ENCODE data around the gene ROGDI.

The ROGDI gene

DNA sequence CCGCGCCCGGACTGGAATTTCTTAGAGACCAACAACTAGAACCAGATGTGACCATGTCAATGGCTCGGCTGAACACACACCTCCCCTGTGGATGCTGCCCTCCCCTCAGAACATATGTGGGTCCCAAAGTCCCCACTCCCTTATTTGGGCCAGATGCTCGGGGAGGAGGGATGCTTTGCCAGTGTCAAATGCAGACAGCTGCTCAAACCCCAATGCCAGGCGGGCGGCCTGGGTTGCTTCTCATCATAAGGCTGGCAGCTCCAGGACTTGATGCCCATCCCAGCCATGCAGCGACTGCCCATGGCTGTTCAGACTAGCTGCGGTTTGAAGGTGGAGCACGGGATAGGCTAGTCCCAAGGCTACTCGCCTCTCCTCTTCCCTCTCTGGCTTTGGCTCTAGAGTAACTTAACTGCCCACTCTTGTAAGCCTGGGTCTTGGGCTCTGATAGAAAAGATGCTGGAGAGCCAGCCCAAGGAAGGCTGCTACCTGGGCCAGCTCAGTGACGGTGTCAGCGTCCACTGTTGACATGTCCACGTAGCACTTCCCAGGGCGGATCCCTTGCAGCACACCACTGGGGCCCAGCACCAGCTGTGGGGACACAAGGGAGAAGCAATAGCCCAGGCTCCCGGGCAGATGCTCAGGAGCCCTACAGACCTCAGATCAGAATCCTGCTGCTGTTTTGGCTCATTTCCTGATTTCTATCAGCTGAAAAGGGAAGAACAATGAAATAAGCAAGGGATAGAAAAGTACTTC lies 11.0 kb upstream of the ROGDI start:
- no peak for DNase-seq

DNA sequence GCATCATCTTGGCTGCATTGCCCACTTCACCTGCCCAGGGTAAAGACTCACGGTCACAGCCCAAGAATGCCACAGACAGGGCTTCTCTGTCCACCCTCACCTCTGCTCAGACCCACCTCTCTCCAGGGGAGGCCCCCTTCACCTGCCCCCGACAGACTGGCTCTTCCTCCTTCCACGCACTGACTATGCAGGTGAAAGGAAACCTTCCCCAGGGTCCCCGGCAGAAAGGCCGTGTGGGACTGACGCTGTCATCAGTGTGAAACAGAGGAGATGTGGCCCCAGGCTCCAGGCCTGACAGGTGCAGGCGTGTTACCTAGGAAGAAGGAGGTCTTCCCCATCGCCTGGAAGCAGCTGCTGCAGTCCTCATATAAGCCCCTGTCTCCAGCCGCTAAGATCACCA lies 9.3 kb upstream of the ROGDI start:
- DNase-seq, result no peak

DNA sequence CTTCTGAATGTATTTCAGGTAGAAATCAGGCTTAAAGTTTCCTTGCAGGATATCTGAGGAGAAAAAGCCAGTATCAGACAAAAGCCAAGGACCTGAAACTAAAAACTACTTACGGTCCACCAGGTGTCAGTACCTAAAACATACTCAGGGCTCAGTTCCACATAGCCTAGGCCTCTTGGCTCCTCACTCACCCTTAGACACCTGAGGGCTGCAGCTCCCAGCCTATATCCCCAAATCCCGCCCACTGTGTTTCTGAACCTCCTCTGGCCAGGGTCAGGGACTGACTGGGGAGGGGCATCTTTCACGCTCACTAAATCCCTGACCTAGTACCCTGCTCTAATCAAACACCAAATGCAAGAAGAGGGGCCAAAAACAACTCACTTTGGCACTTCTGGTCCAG lies 8.8 kb upstream of the ROGDI start:
- DNase-seq, result no peak

DNA sequence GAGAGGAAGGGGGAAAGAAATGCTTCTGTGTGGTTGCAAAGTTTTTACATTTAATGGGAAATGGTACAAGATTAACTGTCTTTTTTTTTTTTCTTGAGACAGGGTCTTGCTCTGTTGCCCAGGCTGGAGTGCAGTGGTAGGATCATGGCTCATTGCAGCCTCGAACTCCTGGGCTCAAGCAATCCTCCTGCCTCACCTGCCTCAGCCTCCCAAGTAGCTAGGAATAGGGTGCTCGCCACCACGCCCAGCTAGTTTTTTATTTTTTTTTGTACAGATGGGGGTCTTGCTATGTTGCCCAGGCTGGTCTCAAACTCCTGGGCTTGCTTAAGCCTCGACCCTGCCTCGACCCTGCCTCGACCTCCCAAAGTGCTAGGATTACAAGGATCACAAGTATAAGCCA lies 3.8 kb upstream of the ROGDI start:
- DNase-seq, result no peak

DNA sequence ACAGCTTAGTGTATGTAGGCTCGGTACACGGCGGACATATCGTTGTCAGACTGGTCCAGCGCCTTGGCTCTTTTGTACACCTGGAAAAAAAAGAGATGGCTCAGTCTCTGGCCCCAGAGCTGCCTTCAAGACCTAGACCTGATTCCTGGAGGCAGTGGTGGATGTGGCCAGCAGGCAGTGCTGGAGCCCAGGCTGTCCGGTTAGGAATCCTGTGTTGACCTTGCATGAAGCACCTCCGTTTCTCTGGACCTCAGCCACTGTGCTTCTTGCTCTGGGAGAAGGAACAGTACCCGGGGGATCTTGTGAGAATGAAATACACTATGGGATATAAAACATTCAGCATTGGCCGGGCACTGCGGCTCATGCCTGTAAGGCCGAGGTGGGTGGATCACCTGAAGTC lies 2.8 kb upstream of the ROGDI start:
- no peak for DNase-seq

DNA sequence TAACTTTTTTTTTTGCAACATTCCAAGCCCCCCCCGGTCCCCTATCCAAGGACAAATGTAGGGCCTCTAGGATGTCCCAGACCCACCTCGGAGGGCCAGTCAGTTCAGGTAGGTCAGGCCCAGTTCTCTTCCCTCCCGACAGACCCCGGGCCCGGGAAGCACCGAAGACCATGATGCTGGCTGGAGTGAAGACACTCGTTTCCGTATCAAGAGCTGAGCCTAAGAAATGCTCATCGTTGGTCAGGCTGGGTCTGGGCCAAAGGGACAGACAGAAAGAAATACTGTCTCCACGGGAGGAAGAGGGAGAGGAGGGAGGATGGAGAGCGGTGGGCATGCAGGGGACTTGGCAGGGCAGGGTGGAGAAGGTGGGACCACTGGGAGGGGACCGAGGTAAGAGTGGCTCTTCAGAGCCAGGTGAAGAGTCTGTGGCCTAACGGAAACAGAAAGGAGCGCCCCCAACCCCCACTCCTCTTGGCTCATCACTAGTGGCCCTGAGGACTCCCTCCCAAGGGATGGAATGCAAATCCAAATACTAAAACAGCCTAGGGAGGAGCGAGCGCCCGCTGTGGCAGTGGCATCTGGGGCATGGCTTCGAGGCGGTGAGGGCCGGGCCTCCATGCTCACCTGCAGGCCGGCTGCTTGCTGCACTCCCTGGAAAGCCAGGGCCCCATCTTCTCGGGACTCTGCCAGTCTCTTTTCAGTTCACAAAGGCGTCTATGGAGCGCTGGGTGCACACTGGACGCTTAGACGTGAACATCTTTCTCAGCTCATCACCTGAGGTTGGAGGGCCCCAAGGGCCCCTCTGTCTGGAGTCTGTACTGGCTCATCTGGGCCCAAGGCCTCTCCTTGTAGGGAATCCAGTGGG lies 1.7 kb upstream of the ROGDI start:
- DNase-seq, result no peak

DNA sequence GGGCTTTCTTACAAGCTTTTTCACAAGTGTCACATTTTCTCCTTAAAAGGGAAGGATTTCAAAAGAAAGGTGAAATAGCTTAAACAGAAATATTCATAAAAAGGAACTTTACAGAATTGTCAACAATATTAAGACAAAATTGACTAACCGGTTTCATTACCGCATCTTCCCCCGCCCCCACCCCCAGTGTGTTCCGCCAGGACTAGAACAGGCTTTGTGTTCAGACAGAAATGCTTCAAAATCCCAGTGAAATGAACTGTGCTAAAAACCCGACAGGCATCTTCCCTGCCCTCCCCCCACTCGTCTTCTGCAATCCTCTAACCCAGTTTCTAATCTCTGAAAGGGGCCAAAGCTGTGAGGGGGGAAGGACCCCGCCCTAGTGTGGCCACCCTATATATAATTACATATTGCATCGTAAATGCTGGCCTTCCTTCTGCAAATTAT lies 990 bp upstream of the ROGDI start:
- DNase-seq, result no peak

DNA sequence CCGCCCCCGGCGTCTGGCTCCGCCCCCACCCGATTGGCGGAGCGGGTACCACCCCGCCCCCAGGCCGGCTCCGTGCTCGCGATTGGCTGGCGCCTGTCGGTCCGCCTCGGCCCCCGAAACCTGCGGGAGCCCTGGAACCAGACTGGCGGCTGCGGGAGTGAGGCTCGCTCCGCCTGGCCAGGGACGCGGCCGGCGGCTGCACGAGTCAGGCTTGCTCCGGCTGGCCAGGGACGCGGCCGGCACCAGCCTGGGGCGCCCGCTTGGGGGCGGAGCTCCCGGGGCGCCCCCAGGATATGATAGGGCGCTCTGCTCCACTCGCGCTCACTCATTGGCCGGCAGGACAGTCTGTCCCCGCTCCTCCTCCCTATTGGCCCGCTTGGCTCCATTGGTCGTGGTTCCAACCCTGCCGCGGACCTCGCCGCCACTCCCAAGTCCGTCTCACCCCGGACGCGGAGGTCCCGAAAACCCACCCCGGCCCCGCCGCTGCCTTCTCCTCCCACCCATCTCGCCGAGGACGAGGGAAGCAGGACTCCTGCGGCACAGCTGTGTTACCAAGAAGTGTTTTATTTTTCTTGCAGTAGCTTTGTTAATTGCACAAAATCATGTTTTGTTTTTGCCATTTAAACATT lies 340 bp upstream of the ROGDI start:
- DNase-seq, result peak; percentile 93

DNA sequence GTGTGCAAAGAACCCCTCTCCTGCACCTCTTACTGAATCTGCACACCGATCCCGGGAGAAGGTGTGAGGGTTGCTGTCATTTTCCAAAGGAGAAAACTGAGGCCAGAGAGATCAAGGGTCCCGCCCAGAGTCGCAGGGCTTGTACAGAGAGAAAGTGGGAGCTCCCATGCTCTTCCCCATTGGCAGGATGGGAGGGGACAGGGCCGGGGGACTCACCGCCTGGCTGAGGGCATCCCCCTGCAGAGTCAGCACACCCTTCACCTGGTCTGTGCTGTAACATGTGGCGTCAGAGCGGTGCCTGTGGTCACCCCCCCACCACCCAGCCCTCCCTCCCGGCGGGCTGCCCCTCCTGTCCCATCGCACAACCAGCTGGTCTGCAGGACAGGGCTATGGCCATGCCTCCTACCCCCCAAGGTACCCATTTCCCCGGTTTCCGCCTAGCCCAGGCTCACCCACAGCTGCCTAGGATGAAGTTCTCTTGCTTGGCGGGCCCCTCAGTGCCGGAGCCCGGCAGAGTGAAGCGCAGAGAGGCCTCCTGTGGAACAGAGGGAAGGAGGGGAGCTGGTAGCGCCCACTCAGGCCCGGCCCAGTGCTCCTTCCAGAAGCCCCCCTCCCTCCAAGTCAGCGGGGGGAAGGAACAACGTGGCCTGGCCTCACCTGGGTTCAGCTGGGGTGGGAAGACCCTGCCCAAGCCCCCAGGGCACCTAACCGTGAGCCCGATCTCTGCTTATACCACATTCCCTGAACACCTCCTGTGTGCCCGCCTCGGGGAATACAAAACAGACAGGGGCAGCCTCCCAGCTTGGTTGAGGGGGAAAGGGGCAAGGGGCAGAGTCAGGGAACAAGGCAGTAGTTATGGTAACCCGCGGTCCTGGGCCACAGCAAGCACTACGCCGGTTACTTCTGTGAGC lies 1.1 kb downstream of the ROGDI start:
- DNase-seq, result no peak

DNA sequence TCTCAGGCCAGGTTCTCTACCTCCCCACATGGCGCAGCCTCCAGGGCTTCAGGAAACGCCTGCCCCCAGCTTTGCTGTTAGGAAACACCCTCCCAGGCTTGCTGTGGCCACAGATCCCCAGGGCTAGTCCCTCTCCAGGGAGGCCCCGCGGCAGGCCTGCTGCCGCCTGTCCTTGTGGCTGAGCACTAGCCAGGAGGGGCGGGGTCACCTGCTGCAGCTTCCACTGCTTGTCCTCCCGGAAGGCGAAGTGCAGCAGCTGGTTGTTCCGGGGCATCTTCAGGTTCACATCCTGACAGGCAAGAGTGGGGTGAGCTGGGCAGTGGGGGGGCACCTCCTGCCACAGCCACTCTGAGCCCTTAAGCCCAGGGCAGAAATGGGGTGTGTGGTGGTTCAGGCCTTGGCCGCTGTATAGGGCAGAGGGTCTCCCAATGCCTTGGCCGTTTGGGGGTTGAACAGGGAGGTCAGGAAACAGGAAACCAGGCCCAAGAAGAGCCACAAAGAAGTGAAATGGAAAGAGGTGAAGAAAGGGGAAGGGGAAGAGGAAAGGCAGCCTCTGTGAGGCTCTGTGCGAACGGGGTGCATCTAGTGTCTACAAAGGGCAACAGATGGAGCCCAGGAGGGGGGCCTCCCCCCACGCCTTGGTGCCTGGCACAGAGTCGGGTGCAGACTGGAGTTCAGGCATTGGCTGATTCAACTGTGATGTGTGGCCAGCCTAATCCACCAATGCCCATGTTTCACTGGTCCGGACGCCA lies 2.0 kb downstream of the ROGDI start:
- DNase-seq, result no peak

DNA sequence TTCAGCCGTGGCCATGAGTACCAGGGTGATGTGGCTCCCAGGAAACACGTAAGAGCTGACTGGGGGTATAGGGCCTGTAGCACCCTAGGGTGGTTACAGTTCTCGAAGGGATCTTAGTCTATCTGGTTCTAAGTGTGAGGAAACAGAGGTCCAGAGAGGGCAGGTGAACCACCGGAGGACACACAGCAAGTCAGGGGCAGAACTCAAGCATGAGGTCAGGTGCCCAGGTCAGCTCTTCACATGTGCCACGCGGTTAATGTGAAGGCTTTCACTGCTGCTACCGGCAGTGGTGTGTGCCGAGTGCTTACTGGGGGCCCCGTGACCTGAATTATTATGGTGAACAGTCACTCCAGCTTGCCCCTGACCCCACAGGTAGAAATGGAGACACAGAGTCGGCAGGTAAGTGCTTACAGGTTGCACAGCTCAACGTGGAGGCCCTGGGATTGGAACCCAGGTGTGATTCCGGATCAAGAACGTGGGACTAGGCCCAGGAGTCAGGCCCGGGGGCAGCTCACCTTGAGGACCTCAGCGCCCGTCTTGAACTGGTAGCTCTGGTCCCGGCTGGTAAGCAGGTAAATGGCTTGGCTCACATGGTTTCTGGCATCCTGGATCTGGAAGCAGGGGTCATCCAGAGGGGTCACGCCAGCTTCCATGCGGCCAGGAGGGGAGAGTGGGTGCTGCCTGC lies 3.1 kb downstream of the ROGDI start:
- no peak for DNase-seq

DNA sequence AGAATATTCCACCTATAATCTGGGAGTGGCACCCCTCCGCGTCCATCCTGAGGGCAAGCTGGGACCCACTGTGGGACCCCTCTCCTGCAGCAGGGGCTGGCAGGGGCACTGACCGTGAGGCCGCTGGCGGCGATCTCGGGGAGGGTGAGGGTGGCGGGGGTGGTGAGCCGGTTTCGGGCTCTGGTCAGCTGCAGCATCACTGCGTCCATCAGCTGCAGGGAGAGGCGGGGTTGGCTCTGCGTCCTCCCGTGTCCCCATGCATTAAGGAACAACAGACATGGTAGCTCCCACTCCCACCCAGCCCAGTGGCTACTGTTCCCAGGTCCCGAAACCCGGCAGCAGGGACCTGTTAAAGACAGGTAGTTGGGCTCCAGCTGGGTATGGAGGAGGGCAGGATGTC lies 4.0 kb downstream of the ROGDI start:
- no peak for DNase-seq

DNA sequence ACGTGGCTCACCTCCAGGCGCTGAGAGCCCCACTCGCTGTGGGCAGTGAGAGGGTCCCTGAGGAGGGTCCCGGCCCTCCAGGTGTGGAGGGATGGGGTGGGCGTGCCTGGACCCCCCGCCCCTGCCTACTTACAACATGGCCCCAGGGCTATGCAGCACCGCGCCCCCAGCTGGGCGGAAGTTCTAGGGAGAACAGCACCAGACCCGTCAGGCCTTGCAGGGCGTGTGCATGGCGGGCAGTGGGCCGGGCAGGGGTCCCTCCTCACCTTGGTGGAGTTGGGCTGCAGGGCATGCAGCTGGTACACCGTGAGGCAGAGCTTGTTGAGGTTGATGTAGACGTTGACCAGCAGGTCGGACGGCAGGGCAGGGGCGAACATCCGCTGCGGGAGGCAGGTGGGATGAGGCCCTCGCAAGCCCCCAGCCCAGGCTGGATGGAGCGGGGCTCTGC lies 4.6 kb downstream of the ROGDI start:
- no peak for DNase-seq

DNA sequence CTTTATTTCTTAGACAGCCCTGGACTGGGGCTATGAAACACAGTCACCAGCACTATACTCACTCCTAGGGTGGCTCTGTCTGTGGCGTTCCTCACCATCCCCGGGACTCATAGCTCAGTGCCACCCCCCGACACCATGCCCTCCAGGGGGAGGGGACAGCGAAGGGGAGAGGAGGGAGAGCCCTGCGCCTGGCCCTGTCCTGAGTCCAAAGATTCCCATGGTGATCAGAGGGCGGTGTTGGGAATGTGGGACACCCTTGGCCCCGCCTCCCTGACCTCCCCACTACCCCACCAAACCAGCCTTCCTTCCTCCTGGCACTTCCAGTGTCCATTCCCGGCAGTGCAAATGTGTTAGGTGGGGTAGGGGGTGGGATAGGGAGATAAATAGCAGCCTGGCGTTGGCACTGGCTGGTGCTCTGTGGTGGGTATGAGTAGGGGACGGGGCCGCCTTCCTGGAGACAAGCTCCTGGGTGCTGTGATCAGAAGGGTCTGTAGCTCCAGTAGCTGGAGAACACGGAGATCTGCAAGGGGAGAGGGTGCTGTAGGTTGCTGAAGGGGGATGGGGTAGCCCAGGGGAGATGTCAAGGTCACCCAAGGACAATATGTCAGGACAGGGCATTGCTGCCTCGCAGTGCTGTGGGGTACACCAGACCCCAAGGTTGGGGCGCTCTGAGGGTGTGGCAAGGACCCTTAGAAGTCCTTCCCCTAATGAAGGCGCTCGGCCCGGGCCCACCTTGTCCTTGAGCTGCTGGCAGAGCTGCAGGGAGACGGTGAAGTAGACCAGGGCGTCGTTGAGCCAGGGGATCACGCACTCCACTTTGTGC lies 5.2 kb downstream of the ROGDI start:
- DNase-seq, result no peak

DNA sequence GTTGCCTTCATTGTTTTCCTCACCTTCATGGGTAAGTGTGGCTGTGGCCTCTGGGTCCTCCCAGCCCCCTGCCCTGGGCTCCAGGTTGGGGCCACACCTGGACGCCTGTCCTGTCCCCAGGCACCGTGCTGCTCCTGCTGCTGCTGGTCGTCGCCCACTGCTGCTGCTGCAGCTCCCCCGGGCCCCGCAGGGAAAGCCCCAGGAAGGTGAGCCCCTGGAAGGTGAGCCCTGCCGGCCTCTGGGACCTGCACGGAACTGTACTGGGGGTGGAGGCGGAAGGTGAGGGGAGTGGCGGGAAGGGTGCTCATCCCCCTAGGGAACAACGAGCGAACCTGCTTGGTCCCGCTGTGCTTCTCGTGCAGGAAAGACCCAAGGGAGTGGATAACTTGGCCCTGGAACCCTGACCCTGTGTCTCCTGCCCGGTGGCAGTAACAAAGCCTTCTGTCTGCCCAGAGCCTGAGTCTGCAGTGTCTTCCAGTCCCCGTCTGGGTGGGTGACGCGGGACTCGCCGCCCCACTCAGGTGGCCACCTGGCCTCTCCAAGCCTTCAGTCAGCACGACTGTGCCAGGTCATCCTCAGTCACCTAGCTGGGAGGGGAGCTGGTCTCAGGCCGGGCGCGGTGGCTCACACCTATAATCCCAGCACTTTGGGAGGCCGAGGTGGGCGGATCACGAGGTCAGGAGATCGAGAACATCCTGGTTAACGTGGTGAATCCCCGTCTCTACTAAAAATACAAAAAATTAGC lies 6.4 kb downstream of the ROGDI start:
- no peak for DNase-seq

DNA sequence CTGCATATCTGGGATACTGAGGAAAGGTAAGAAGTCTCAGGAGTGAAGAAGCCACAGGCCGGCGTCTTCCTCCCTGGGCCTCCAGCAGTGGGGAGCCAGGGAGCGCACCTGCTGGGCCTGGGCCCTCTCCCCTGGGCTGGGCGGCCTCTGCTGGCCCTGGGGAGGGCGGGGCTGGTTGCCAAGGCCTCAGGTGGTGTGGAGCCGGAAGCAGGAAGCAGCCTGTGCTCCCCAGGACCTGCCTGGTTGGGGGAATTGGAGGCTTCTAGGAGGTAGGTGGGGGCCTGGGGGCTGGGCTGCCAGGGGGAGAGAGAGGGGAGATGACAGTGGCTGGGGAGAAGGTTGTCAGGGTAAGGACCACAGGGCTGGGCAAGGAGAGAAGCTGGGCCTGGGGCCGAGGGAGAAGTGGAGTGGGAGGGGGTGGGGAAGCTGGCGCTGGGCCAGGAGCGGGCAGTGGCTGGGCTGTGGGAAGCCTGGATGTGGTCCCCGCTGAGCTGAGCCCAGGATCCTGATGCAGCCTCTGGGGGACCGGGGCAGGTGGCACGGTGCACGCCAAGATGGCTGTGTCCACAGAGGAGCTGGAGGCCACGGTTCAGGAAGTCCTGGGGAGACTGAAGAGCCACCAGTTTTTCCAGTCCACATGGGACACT lies 7.1 kb downstream of the ROGDI start, which contains the start of gene SMIM22:
TSS of gene SMIM22 (plus strand) at position 189 of the 647 bp plus-strand sequence. CDS start at position 555, 366 bp downstream.
- no peak for DNase-seq

DNA sequence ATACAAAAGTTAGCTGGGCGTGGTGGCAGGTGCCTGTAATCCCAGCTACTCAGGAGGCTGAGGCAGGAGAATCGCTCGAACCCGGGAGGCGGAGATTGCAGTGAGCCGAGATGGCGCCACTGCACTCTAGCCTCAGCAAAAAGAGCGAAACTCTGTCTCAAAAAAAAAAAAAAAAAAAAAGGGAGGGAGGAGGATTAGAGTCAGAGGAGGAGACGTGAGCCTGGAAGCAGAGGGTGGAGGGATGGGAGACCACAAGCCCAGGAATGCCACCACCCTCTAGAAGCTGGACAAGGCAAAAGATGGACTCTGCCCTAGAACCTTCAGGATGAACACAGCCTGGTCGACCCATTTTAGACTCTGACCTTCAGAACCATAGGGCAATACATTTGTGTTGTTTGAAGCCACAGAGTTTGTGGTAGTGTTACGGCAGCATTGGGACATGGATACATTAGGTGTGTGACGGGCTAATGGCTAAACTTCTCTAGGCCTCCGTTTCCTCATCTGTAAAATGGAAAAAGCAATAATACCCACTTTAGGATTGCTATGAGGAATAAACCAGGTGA lies 9.4 kb downstream of the ROGDI start:
- DNase-seq, result no peak

DNA sequence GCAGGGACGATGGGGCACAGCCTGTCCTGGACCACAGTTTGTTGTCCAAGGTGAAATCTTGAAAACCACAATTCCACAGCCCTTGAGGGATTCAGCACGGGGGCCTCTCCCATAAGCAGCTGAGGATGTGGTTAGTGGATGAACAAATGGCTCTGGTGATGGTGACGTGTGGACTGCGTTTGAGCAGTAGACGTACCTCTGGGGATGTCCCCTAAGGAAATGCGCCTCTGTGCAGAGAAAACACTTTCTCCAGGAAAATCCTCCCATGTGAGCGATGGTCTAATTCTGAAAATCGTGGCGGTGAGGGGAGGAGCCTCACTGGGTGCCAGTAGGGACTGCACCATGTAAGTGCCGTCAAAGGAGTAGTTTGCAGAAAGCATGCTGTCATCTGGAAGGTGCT lies 11.6 kb downstream of the ROGDI start:
- DNase-seq, result no peak

DNA sequence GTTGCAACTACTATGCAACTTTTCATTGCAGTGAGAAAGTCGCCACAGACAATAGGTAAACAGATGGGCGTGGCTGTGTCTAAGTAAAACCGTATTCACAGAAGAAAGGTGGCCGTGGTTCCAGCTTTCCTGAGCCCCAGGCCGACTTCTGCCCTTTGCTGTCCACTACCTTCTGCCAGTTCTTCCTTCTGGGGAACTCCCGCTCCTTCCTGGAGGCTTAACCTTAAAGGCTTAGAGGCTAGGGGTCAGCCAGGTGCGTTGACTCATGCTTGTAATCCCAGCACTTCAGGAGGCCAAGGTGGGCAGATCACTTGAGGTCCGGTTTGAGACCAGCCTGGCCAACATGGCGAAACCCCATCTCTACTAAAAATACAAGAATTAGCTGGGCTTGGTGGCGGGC lies 12.2 kb downstream of the ROGDI start:
- no peak for DNase-seq

Measured in HCEC 1CT (cell line).